A673 (cell line): ENCODE results near the gene ASB10.

Experiments used
- EZH2 ChIP-seq: fragments of 200-600 bp; sonication (generic); IDR thresholded peaks from 2 replicates; pipeline ENCODE4 v1.6.1; 2017; ENCODE audit warnings: borderline replicate concordance, low read depth, mild to moderate bottlenecking, mixed read lengths, antibody characterized with exemption, low read length; ENCODE audit not compliant: poor library complexity, severe bottlenecking
- TF ChIP-seq, protein P1 (sequence below): fragments of 300-800, 200-600 bp; sonication (generic); conservative IDR thresholded peaks from 2 replicates; pipeline ENCODE4 v1.5.1; 2017; ENCODE audit warnings: low read depth, mild to moderate bottlenecking, antibody characterized with exemption, low read length, moderate library complexity, mixed read lengths

DNA sequence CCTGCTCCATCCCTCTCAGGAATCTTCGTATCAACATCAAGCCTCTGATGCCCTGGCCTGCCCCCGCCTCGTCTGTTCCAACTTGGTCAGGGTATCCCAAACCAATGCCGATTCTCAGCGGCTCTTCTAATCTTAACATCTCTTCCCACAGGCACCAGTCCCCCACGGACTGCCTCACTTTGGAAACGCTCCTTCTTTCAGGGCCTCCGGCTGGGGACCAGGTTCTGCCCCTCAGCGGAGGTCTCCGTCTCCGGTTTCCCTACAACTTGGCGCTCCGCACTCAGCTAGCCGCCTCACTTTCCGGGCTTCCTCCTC, 39.5 kb upstream of the ASB10 start:
- TF ChIP-seq, protein P1, sequence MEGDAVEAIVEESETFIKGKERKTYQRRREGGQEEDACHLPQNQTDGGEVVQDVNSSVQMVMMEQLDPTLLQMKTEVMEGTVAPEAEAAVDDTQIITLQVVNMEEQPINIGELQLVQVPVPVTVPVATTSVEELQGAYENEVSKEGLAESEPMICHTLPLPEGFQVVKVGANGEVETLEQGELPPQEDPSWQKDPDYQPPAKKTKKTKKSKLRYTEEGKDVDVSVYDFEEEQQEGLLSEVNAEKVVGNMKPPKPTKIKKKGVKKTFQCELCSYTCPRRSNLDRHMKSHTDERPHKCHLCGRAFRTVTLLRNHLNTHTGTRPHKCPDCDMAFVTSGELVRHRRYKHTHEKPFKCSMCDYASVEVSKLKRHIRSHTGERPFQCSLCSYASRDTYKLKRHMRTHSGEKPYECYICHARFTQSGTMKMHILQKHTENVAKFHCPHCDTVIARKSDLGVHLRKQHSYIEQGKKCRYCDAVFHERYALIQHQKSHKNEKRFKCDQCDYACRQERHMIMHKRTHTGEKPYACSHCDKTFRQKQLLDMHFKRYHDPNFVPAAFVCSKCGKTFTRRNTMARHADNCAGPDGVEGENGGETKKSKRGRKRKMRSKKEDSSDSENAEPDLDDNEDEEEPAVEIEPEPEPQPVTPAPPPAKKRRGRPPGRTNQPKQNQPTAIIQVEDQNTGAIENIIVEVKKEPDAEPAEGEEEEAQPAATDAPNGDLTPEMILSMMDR: no peak
- TF ChIP-seq EZH2: no peak
